NT2/D1 (cell line): ENCODE results near the gene ANK3.

Experiments
- SUZ12 ChIP-seq: IDR thresholded peaks from 2 replicates; pipeline ENCODE4 v1.6.1; 2011; ENCODE audit not compliant: insufficient read length, insufficient read depth; ENCODE audit errors: extremely low read depth
- YY1 ChIP-seq: IDR thresholded peaks from 2 replicates; pipeline ENCODE4 v1.6.1; 2011; ENCODE audit not compliant: insufficient read length, insufficient read depth
- ZNF274 ChIP-seq: IDR thresholded peaks from 2 replicates; pipeline ENCODE4 v1.6.1; 2011; ENCODE audit warnings: mild to moderate bottlenecking, low read depth, low read length

DNA sequence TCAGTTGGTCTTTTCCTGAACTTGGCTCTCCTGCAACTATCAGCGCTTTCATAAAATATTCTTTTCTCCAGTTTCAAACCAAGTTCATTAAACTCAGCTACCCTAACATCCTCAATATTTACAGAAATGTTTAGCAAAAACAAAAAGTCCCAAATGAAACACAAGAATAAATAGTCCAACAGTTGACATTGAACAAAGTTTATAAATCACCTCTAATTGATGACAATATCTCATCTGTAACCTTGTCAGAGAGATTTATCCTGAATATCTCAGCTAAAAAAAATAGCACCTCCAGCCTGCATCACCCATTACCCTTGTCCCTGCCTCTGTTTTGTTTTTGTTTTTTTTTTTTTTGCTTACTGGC, 76.1 kb downstream of the ANK3 start:
- no peak for TF ChIP-seq ZNF274
- TF ChIP-seq SUZ12: no peak
- no peak for TF ChIP-seq YY1
